ENCODE results near the gene POLR2I. TPM values are rescaled to one million over a fixed set of nuclear protein-coding genes. Genes with fewer than 3 reads are reported as not detected.

POLR2I gene
- total RNA-seq, 1 experiment from 2014 or later = 250 TPM

DNA sequence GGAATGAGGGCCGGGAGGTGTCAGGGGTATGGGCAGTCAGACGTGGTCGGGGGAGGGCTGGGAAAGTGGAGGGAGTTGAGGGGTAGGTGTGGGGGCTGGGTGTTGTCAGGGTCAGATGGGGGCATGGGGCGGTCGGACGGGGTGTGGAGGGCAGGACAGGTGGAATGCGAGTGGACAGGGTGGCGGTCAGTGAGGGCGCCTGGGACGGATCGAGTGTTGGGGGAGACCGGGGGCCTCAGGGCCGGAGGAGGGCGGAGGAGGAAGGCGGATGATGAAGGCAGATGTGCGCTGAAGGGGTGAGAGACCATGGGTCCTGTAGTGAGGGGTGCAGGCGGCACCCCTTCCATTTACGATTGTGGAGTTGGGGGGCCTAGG lies 6.3 kb upstream of the POLR2I start:
- H3K27ac ChIP-seq (ENCODE audit: low read length) = no peak overlapping the region
- no peak overlapping the region for H3K4me3 ChIP-seq (ENCODE audit: low read length)
- peaks cover 7% of the 10 kb centered on the region; the same call in 1 of the 2 replicates for H3K4me1 ChIP-seq (ENCODE audit: insufficient read depth, low read length)
- BruUV-seq (replicated peaks) = no TSS peak
- no peak overlapping the region for H3K4me2 ChIP-seq (ENCODE audit: low read length)
- no peaks in the 10 kb centered on the region for H3K27me3 ChIP-seq (ENCODE audit: low read length)
- H3K9me3 ChIP-seq (ENCODE audit: low read length) = no peaks in the 10 kb centered on the region
- H2AFZ ChIP-seq (ENCODE audit: low read length) = no peak overlapping the region
- CTCF ChIA-PET = no interaction called here
- H3K9me2 ChIP-seq (replicated peaks; ENCODE audit: low read length) = no peaks in the 10 kb centered on the region
- no peak for DNase-seq
- H3F3A ChIP-seq (ENCODE audit: low read length, unreplicated experiment) = no peaks in the 10 kb centered on the region
- no peak for ATAC-seq
- POLR2A ChIA-PET (ENCODE audit: unreplicated experiment) = no interaction called here
- TF ChIP-seq, protein P1, sequence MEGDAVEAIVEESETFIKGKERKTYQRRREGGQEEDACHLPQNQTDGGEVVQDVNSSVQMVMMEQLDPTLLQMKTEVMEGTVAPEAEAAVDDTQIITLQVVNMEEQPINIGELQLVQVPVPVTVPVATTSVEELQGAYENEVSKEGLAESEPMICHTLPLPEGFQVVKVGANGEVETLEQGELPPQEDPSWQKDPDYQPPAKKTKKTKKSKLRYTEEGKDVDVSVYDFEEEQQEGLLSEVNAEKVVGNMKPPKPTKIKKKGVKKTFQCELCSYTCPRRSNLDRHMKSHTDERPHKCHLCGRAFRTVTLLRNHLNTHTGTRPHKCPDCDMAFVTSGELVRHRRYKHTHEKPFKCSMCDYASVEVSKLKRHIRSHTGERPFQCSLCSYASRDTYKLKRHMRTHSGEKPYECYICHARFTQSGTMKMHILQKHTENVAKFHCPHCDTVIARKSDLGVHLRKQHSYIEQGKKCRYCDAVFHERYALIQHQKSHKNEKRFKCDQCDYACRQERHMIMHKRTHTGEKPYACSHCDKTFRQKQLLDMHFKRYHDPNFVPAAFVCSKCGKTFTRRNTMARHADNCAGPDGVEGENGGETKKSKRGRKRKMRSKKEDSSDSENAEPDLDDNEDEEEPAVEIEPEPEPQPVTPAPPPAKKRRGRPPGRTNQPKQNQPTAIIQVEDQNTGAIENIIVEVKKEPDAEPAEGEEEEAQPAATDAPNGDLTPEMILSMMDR (conservative IDR thresholded peaks at IDR 0.05; ENCODE audit: low read depth, low read length) = no peak
- TF ChIP-seq EZH2phosphoT487 (IDR thresholded peaks at IDR 0.05; ENCODE audit: borderline replicate concordance, low read length) (no peak), EZH2 (IDR thresholded peaks at IDR 0.05; ENCODE audit: low read length, unreplicated experiment) (no peak)
- intact Hi-C loops (cut with micrococcal nuclease) = no loop called here
- H3K79me2 ChIP-seq (ENCODE audit: low read length) = peaks cover 9% of the 10 kb centered on the region
- H3K9ac ChIP-seq (ENCODE audit: low read length) = no peak overlapping the region
- peaks cover 7% of the 10 kb centered on the region; the same call in 1 of the 2 replicates for H3K36me3 ChIP-seq (ENCODE audit: low read depth, low read length)
- no peaks in the 10 kb centered on the region for H4K20me1 ChIP-seq (ENCODE audit: low read length)

DNA sequence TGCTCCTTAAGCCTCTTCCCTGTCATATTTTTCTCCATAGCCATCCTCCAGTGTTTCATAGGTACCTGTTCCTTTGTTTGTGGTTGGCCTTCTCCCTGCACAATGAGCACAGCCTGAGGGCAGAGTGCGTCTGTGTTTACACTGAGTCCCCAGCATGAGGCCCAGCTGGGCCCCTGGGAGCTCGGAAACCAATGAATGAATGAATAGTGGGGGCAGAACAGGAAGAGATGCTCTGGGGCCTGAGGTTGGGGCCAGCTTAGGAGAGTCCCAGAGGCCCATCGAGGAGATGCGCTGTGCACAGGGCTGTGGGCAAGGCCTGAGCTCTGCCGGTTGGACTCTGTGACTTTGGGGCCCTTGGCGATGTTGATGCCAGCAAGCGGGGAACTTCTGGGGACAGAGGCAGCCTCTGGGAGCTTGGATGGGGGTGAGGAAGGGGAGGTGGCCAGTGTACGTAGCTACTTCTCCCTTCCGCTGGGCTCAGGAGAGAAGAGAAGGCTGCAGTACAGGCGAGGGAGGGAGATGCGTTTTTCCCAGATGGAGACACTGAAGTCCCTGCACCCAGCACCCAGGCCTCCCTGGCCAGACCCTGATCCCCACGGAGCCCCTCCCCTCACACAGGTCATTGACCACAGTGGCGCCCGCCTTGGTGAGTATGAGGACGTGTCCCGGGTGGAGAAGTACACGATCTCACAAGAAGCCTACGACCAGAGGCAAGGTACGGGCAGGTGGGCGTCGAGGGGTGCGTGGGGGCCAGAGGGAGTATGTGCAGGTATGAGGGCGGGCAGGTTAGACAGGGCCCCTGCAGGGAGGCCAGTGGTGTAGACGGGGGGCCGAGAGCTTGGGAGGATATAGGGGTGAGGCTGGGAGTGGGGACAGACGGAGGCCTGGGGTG lies 5.7 kb upstream of the POLR2I start:
- H3K4me3 ChIP-seq (ENCODE audit: low read length) = no peak overlapping the region
- no peak for DNase-seq
- intact Hi-C loops (cut with micrococcal nuclease) = no loop called here
- TF ChIP-seq EZH2phosphoT487 (IDR thresholded peaks at IDR 0.05; ENCODE audit: borderline replicate concordance, low read length) (no peak), EZH2 (IDR thresholded peaks at IDR 0.05; ENCODE audit: low read length, unreplicated experiment) (no peak)
- peaks cover 12% of the 10 kb centered on the region for H3K79me2 ChIP-seq (ENCODE audit: low read length)
- H2AFZ ChIP-seq (ENCODE audit: low read length) = no peak overlapping the region
- ChIA-PET CTCF (no interaction called here), POLR2A (ENCODE audit: unreplicated experiment) (no interaction called here)
- no peak overlapping the region for H3K9ac ChIP-seq (ENCODE audit: low read length)
- no peaks in the 10 kb centered on the region for H3K27me3 ChIP-seq (ENCODE audit: low read length)
- no peaks in the 10 kb centered on the region for H3F3A ChIP-seq (ENCODE audit: low read length, unreplicated experiment)
- ATAC-seq = no peak
- H3K27ac ChIP-seq (ENCODE audit: low read length) = no peak overlapping the region
- peaks cover 9% of the 10 kb centered on the region; the same call in 1 of the 2 replicates for H3K4me1 ChIP-seq (ENCODE audit: insufficient read depth, low read length)
- no peak overlapping the region for H3K4me2 ChIP-seq (ENCODE audit: low read length)
- no peaks in the 10 kb centered on the region for H4K20me1 ChIP-seq (ENCODE audit: low read length)
- 0 out of 2 replicates have a peak, but pooled peaks cover 6% of the 10 kb centered on the region for H3K36me3 ChIP-seq (ENCODE audit: low read depth, low read length)
- BruUV-seq (replicated peaks) = no TSS peak
- H3K9me3 ChIP-seq (ENCODE audit: low read length) = no peaks in the 10 kb centered on the region
- H3K9me2 ChIP-seq (replicated peaks; ENCODE audit: low read length) = no peaks in the 10 kb centered on the region

DNA sequence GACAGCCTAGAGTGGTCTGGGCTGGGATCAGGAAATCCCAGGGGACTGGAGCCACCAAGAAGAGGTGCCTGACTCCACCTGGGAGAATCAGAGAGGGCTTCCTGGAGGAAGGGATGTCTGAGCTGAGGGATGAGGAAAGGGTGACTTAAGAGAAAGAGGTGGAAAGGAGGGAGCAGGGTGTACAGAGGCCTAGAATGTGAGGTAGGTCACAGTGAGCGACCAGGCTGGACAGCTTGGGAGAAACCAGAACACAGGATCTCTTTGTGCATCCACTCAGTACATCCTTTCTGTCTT lies 1.6 kb upstream of the POLR2I start:
- H3F3A ChIP-seq (ENCODE audit: low read length, unreplicated experiment) = no peaks in the 10 kb centered on the region
- H3K4me3 ChIP-seq (ENCODE audit: low read length) = peak overlapping the region; percentile 73
- H3K4me1 ChIP-seq (ENCODE audit: insufficient read depth, low read length) = peaks cover 18% of the 10 kb centered on the region; the same call in 1 of the 2 replicates
- no peak overlapping the region for H2AFZ ChIP-seq (ENCODE audit: low read length)
- no peaks in the 10 kb centered on the region for H4K20me1 ChIP-seq (ENCODE audit: low read length)
- H3K79me2 ChIP-seq (ENCODE audit: low read length) = peaks cover 28% of the 10 kb centered on the region
- no peaks in the 10 kb centered on the region for H3K9me2 ChIP-seq (replicated peaks; ENCODE audit: low read length)
- peak overlapping the region; percentile 96 for H3K4me2 ChIP-seq (ENCODE audit: low read length)
- no peaks in the 10 kb centered on the region for H3K9me3 ChIP-seq (ENCODE audit: low read length)
- CTCF ChIA-PET = no interaction called here
- POLR2A ChIA-PET (ENCODE audit: unreplicated experiment) = interaction anchor here (0.6 kb wide), 1 partner anchor 11 kb away, joined by 3 read pairs; no protein-coding TSS in a partner anchor
- ATAC-seq (no peak), DNase-seq (no peak)
- intact Hi-C loops (cut with micrococcal nuclease) = no loop called here
- no peaks in the 10 kb centered on the region for H3K36me3 ChIP-seq (ENCODE audit: low read depth, low read length)
- H3K27ac ChIP-seq (ENCODE audit: low read length) = no peak overlapping the region
- TF ChIP-seq, protein P1 (conservative IDR thresholded peaks at IDR 0.05; ENCODE audit: low read depth, low read length) = no peak
- TF ChIP-seq EZH2phosphoT487 (IDR thresholded peaks at IDR 0.05; ENCODE audit: borderline replicate concordance, low read length) (no peak), EZH2 (IDR thresholded peaks at IDR 0.05; ENCODE audit: low read length, unreplicated experiment) (no peak)
- peak overlapping the region; percentile 73 for H3K9ac ChIP-seq (ENCODE audit: low read length)
- H3K27me3 ChIP-seq (ENCODE audit: low read length) = no peaks in the 10 kb centered on the region
- no TSS peak for BruUV-seq (replicated peaks)

Measured in PC-3 (cell line).